ENCODE results near the gene C16orf54.

GRCh38 chr16:29767062-29767461 is 21.3 kb upstream of the C16orf54 start:
- no peak for TF ChIP-seq CTCF (conservative IDR thresholded peaks at IDR 0.05)
- no peak for TF ChIP-seq EZH2 (IDR thresholded peaks at IDR 0.05; ENCODE audit: low read depth)

Measured in PC-9 (cell line).